ENCODE measurements around the gene MCM8.

The MCM8 gene

DNA sequence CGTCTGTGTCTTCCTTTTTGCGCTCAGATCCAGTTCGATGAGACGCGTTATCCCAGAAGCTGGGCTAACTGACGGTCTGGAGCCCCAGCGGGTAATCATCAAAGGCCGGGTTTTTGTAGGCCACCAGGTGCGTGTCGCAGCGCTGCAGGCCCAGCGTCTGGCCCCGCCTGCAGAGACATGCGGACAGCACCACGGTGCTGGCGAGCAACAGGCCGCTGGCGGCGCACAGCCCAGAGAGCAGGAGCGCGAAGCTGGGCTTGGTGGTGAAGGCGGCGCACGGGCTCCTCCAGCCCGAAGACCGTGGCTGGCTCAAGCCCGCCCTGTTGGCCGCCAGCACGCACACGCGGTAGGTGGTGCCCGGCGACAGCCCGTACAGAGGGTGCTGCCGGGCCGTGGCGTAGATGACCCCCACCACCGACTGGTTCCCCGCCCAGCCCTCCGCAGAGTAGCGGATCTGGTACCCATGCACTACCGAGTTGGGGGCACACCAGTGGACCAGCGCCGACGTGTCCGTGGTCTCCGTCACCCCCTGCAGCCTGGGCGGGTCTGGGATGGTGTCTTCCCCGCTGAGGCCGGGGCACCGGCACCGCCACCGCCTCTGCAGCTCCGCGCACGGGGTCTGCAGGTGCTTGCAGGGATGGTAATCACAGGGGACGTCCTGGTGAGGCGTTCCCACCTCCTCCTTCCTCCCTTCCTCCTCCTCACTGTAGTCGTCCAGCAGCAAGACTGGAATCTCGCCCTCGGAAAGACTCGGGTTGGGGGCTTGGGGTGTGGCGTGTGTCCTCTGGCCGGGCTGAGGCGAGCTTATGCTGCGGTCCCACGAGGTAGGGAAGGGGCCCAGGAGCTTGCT, 90.7 kb downstream of the MCM8 start:
- DNase-seq (ENCODE audit: low read depth in 2 of 3, low spot score in 2 of 3) = no peak

DNA sequence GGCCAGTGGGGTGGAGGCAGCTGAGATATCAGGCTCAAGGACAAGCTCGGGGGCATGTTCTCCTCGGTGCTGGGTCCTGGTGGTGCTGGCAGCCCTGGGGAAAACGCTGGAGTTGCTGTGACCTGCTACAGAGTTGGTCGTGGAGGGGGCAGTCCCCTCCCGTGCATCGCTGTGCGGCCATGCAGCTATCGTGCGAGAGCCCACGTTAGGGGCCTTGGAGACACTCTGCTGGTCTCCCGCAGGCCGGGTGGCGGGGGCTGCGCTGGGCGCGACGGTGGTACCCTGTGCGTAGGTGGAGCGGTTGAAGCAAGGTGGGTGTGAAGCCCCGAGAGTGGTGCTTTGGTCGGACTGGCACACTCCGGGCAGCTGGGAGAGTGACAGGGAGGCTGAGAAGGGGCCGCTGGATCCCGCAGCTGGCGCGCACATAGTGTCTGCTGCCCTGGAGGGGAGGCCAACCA, 91.4 kb downstream of the MCM8 start:
- no peak for DNase-seq (ENCODE audit: low read depth in 2 of 3, low spot score in 2 of 3)

DNA sequence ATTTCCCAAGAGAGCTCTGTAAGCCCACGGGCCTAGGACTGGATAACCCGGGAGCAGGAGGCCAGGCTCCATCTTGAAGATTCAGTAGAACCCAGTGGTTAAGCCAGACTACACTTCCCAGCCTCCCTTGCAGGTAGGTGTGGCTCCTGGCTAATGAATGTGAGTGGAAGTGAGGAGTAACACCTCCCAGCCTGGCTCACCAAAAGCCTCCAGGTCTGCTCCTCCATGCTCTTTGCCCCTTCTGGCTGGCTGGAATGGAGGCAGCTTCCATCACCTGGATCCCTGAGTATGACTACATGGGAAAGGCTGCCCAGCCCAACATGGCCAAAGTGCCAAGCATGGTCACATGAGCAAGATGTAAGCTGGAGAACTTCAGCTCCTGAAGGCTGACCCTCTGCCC, 93.7 kb downstream of the MCM8 start:
- DNase-seq (ENCODE audit: low read depth in 2 of 3, low spot score in 2 of 3) = no peak

DNA sequence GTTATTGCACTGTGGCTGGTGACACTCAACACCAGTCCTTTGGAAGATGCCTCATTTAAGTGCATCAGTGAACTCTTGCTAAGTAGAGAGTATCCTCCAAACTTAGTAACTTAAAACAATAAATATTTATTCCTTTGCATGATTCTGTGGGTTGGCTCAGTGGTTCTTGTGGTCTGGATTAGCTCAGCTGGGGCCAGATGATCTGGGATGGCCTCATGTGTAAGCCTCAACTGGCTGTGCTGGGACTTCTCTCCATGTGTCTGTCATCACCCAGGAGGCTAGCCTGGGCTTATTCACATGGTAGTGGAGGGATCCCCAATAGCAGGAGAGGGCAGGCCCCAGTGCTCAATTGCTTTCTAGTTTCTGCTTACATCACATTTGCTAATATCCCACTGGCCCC, 95.1 kb downstream of the MCM8 start:
- DNase-seq (ENCODE audit: low read depth in 2 of 3, low spot score in 2 of 3) = no peak

DNA sequence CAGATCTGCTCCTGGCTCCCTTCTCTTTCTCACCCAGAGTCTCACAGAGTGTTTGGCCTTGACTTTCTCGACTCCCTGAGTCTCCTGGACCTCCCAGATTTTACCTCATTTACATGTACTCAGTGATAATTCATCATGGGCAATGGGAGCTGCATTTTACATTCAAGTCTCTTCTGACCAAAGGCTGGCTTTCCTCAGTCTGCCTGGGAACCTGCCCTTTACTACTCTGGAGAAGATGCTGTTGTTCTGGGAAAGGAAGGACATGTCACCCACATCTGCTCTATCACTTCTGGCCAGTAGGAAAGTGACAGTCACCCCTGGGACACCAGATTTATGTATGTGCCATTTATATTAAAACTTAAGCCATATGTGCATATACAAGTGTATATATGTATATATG, 96.0 kb downstream of the MCM8 start:
- DNase-seq (ENCODE audit: low read depth in 2 of 3, low spot score in 2 of 3) = no peak

DNA sequence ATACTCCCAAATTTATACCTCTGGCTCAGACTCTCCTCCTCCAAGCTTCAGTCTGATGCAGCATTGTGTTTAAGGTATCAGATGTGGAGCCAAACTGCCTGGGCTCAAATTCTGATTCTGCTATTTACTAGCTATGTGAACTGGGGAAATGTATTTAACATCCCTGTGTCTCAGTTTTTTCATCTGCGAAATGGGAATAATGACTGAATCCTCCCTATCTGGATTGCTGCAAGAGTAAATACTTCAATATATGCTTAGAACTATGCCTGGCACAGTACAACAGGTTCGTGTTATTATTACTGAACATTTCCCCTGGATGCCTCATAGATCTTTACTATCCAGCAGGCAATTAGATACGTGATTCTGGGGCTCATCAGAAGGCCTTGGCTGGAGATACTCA, 97.9 kb downstream of the MCM8 start:
- DNase-seq (ENCODE audit: low read depth in 2 of 3, low spot score in 2 of 3) = no peak
